D721Med (cell line): ENCODE results near the gene ATP12A.

ENCODE experiments used
- DNase-seq: peaks from one replicate; pipeline ENCODE4 v3.0.0; 2011; ENCODE audit warnings: low spot score; ENCODE audit not compliant: insufficient read length
- FAIRE-seq: peaks from 2 replicates; lab custom pipeline; 2011; peaks lifted over from hg19 to GRCh38; lab: Jason Lieb, UNC
- CTCF ChIP-seq: IDR thresholded peaks from 2 replicates; pipeline ENCODE4 v1.5.1; 2012; ENCODE audit warnings: mild to moderate bottlenecking, control low read depth; ENCODE audit not compliant: insufficient read depth; ENCODE audit errors: missing control alignments

ATP12A gene

GRCh38 chr13:24642219-24642618 is 38.0 kb upstream of the ATP12A start:
- no peak for TF ChIP-seq CTCF
- DNase-seq (no peak), FAIRE-seq (no peak)

- no peak for TF ChIP-seq CTCF
- FAIRE-seq (no peak), DNase-seq (no peak)
These were observed 36.2 kb upstream of the ATP12A start for GRCh38 chr13:24644036-24644435.

- no peak for DNase-seq
- no peak for TF ChIP-seq CTCF
- no peak for FAIRE-seq
These were observed 31.9 kb upstream of the ATP12A start for GRCh38 chr13:24648271-24648670.

- DNase-seq, result no peak
- TF ChIP-seq CTCF, result no peak
- FAIRE-seq, result no peak
These were observed 31.1 kb upstream of the ATP12A start for GRCh38 chr13:24648983-24649687.

GRCh38 chr13:24649688-24650043 is 30.5 kb upstream of the ATP12A start:
- TF ChIP-seq CTCF, result no peak
- FAIRE-seq, result no peak
- no peak for DNase-seq

- no peak for FAIRE-seq
- TF ChIP-seq CTCF, result no peak
- DNase-seq, result no peak
These were observed 30.0 kb upstream of the ATP12A start for GRCh38 chr13:24650161-24650560.

GRCh38 chr13:24651718-24652345 is 28.4 kb upstream of the ATP12A start:
- TF ChIP-seq CTCF, result no peak
- DNase-seq (no peak), FAIRE-seq (no peak)
